Measurements from ENCODE around the gene ATG13. TPM values are rescaled to one million over a fixed set of nuclear protein-coding genes. Genes with fewer than 3 reads are reported as not detected.

Gene ATG13
- total RNA-seq, 1 experiment from 2014 or later = 75.1 TPM

- H3K27me3 Mint-ChIP-seq (ENCODE audit: insufficient read depth, unreplicated experiment) = no peaks in the 10 kb centered on the region
- BruUV-seq (replicated peaks) = TSS peak; percentile 23
- no peak overlapping the region for H3K27ac Mint-ChIP-seq (ENCODE audit: low read depth, unreplicated experiment)
- intact Hi-C loops (cut with micrococcal nuclease) = no loop called here
- H3K4me3 Mint-ChIP-seq (ENCODE audit: unreplicated experiment) = no peak overlapping the region
- H3K36me3 Mint-ChIP-seq (ENCODE audit: insufficient read depth, unreplicated experiment) = peaks cover 67% of the 10 kb centered on the region
- no peak for DNase-seq (ENCODE audit: unreplicated experiment)
- no peak for TF ChIP-seq CTCF (IDR thresholded peaks at IDR 0.05; ENCODE audit: unreplicated experiment)
- no peaks in the 10 kb centered on the region for H3K9me3 Mint-ChIP-seq (ENCODE audit: unreplicated experiment)
- H3K4me1 Mint-ChIP-seq (ENCODE audit: insufficient read depth, unreplicated experiment) = peaks cover 14% of the 10 kb centered on the region
- ChIA-PET CTCF (no interaction called here), POLR2A (interaction anchor here (1.5 kb wide), 1 partner anchor 11 kb away, joined by 5 read pairs; no protein-coding TSS in a partner anchor)
Observed at GRCh38 chr11:46672381-46672839, 55.1 kb downstream of the ATG13 start.

- no peak for TF ChIP-seq CTCF (IDR thresholded peaks at IDR 0.05; ENCODE audit: unreplicated experiment)
- intact Hi-C loops (cut with micrococcal nuclease) = no loop called here
- Mint-ChIP-seq H3K36me3 (ENCODE audit: insufficient read depth, unreplicated experiment) (peaks cover 76% of the 10 kb centered on the region), H3K9me3 (ENCODE audit: unreplicated experiment) (no peaks in the 10 kb centered on the region), H3K27me3 (ENCODE audit: insufficient read depth, unreplicated experiment) (no peaks in the 10 kb centered on the region), H3K27ac (ENCODE audit: low read depth, unreplicated experiment) (peak overlapping the region; percentile 97), H3K4me3 (ENCODE audit: unreplicated experiment) (no peak overlapping the region), H3K4me1 (ENCODE audit: insufficient read depth, unreplicated experiment) (peaks cover 14% of the 10 kb centered on the region)
- POLR2A ChIA-PET = interaction anchor here (0.6 to 5.2 kb wide), 10 partner anchors 9 to 378 kb away, joined by 3 to 69 read pairs (median 16); partner anchors contain the start of genes ARHGAP1, ATG13, HARBI1 and ZNF408
- BruUV-seq (replicated peaks) = no TSS peak
- CTCF ChIA-PET = interaction anchor here (0.5 to 1.2 kb wide), 5 partner anchors 12 to 343 kb away, joined by 3 to 5 read pairs (median 3); no protein-coding TSS in a partner anchor
- DNase-seq (ENCODE audit: unreplicated experiment) = no peak
Observed at GRCh38 chr11:46673713-46674462, 56.5 kb downstream of the ATG13 start.

GRCh38 chr11:46674463-46675287 is 57.3 kb downstream of the ATG13 start:
- POLR2A ChIA-PET = interaction anchor here (0.6 to 5.2 kb wide), 19 partner anchors 9 to 757 kb away, joined by 3 to 69 read pairs (median 5); partner anchors contain the start of genes AMBRA1, ARHGAP1, ATG13 and HARBI1
- Mint-ChIP-seq H3K4me1 (ENCODE audit: insufficient read depth, unreplicated experiment) (peaks cover 14% of the 10 kb centered on the region), H3K36me3 (ENCODE audit: insufficient read depth, unreplicated experiment) (peaks cover 76% of the 10 kb centered on the region), H3K27me3 (ENCODE audit: insufficient read depth, unreplicated experiment) (no peaks in the 10 kb centered on the region), H3K27ac (ENCODE audit: low read depth, unreplicated experiment) (peak overlapping the region; percentile 97), H3K9me3 (ENCODE audit: unreplicated experiment) (no peaks in the 10 kb centered on the region), H3K4me3 (ENCODE audit: unreplicated experiment) (no peak overlapping the region)
- intact Hi-C loops (cut with micrococcal nuclease) = no loop called here
- CTCF ChIA-PET = interaction anchor here (0.5 to 1.6 kb wide), 10 partner anchors 13 to 344 kb away, joined by 3 to 5 read pairs (median 3); no protein-coding TSS in a partner anchor
- no TSS peak for BruUV-seq (replicated peaks)
- TF ChIP-seq CTCF (IDR thresholded peaks at IDR 0.05; ENCODE audit: unreplicated experiment) = no peak
- no peak for DNase-seq (ENCODE audit: unreplicated experiment)
